Sciatic nerve (tissue), 2 donors: ENCODE results near the gene CERCAM. TPM values are rescaled to one million over a fixed set of nuclear protein-coding genes. Genes with fewer than 3 reads are reported as not detected.
A peak's percentile ranks its signal among the peaks of the same experiment; 100 is the strongest.
"Not testable (repeated sequence)": the region's sequence is repeated elsewhere in the genome, so short reads cannot be mapped to it uniquely, and the experiment has no call there.

ENCODE experiments used
- ATAC-seq: fragments of 200-7000 bp; cut with Tn5 transposase; one replicate; pipeline ENCODE4 v1.9.1; 2020; ENCODE audit warnings: mild to moderate bottlenecking, moderate library complexity
- DNase-seq: peaks from one replicate; pipeline ENCODE4 v3.0.0-alpha.2; 2020; ENCODE audit warnings: low spot score
- intact Hi-C: fragments of 100-400 bp; cut with DNase I; formaldehyde crosslinking; loops from one replicate; pipeline ENCODE4 v1.14.2; 2022
- total RNA-seq: library from RNA; stranded (reverse); fragmentation: NEBNext Ultra II Directional; extraction: Animal tissue kit (Norgen Biotek cat#: 25700); gene quantifications from one replicate; pipeline ENCODE4 v1.2.1, GENCODE V29; 2021
- donor health status: DM: no; HTN: no; CAD: no.
- donor health status: DM: no; HTN: no; CAD: no.

The CERCAM gene
- total RNA-seq, 1 donor from 2014 or later, result 41.7 TPM

- DNase-seq (no peak), ATAC-seq (no peak)
- intact Hi-C loops, result no loop called here
These were observed 18.6 kb downstream of the CERCAM start for GRCh38 chr9:128439273-128439672.

- intact Hi-C loops, result no loop called here
- DNase-seq (no peak), ATAC-seq (no peak)
These were observed 21.5 kb downstream of the CERCAM start for GRCh38 chr9:128442150-128442549.

- DNase-seq, intact Hi-C loops, ATAC-seq: not testable (repeated sequence)
These were observed 25.8 kb downstream of the CERCAM start for GRCh38 chr9:128446505-128446904.

- intact Hi-C loops, result no loop called here
- no peak for DNase-seq
- no peak for ATAC-seq
These were observed 28.1 kb downstream of the CERCAM start for GRCh38 chr9:128448746-128449145.

- ATAC-seq (no peak), DNase-seq (no peak)
- intact Hi-C loops, result no loop called here
These were observed 34.3 kb downstream of the CERCAM start for GRCh38 chr9:128454991-128455390.

GRCh38 chr9:128455849-128456612 is 35.4 kb downstream of the CERCAM start, which contains the start of gene ODF2:
Gene ODF2, plus strand, starts transcription at chr9:128456006. Its CDS starts 86 bp downstream, at chr9:128456092.
- intact Hi-C loops, result no loop called here
- peak; percentile 99 for DNase-seq

GRCh38 chr9:128456613-128457061 is 36.0 kb downstream of the CERCAM start:
- DNase-seq (peak; percentile 82), ATAC-seq (peak; percentile 70)
- intact Hi-C loops, result no loop called here

More at GRCh38 chr9:128455849-128456612, 35.4 kb downstream of the CERCAM start, which contains the start of gene ODF2:
- ATAC-seq, result peak; percentile 99

GRCh38 chr9:128457207-128457606 is 36.5 kb downstream of the CERCAM start:
- intact Hi-C loops, result no loop called here
- ATAC-seq (no peak), DNase-seq (no peak)

- intact Hi-C loops, result no loop called here
- DNase-seq (no peak), ATAC-seq (no peak)
These were observed 38.4 kb downstream of the CERCAM start for GRCh38 chr9:128459011-128459410.

GRCh38 chr9:128469070-128469469 is 48.4 kb downstream of the CERCAM start:
- intact Hi-C loops, result no loop called here
- DNase-seq (no peak), ATAC-seq (no peak)

GRCh38 chr9:128470560-128470959 is 49.9 kb downstream of the CERCAM start:
- DNase-seq (peak; percentile 66), ATAC-seq (peak; percentile 74)
- intact Hi-C loops, result no loop called here

GRCh38 chr9:128473104-128473503 is 52.4 kb downstream of the CERCAM start:
- DNase-seq (no peak), ATAC-seq (no peak)
- intact Hi-C loops, result no loop called here

GRCh38 chr9:128475867-128476266 is 55.2 kb downstream of the CERCAM start:
- DNase-seq (no peak), ATAC-seq (no peak)
- intact Hi-C loops, result no loop called here

GRCh38 chr9:128479262-128479661 is 58.6 kb downstream of the CERCAM start:
- ATAC-seq, result no peak
- no peak for DNase-seq
- intact Hi-C loops, result no loop called here

GRCh38 chr9:128481561-128481960 is 60.9 kb downstream of the CERCAM start:
- no peak for DNase-seq
- ATAC-seq, result no peak
- intact Hi-C loops, result no loop called here

GRCh38 chr9:128482186-128482585 is 61.5 kb downstream of the CERCAM start:
- no peak for DNase-seq
- intact Hi-C loops, result no loop called here
- no peak for ATAC-seq

- no peak for DNase-seq
- no peak for ATAC-seq
- intact Hi-C loops, result no loop called here
These were observed 64.2 kb downstream of the CERCAM start for GRCh38 chr9:128484686-128485413.

GRCh38 chr9:128485414-128485855 is 64.8 kb downstream of the CERCAM start:
- intact Hi-C loops, result no loop called here
- no peak for ATAC-seq
- no peak for DNase-seq

GRCh38 chr9:128486201-128486600 is 65.5 kb downstream of the CERCAM start:
- ATAC-seq, result no peak
- intact Hi-C loops, result no loop called here
- no peak for DNase-seq
